Pons (tissue), 1 donor: ENCODE data around the gene RHOBTB3.
"Not testable (repeated sequence)": the region's sequence is repeated elsewhere in the genome, so short reads cannot be mapped to it uniquely, and the experiment has no call there.

ENCODE experiments used
- DNase-seq: peaks from one replicate; pipeline ENCODE4 v3.0.0-alpha.2; 2016; ENCODE audit warnings: low spot score

RHOBTB3 gene

GRCh38 chr5:95821110-95822021, 90.2 kb downstream of the RHOBTB3 start:
- no peak for DNase-seq

DNA sequence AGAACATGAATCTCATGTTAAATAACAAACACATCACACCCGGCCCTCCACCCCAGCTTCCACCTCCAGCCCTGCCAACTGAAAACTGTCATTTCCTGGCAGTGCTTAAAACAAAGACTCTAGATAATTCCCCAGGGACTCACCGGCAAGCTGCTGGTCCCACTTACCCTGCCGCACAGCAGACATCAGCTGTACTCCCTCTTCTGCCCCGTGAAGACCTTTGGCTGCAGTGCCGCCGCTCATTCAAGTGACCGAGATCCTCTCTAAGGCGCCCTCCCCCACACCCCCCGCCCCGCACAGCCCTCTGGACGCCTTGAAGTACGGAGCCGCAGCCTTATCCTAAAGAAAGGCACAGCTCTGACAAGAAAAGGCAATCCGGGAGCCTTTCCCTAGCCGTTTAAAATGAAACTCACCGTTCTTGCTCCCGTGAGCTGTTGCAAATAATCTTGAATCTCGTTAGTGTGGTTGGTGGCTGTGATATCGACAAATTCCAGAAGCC, 91.0 kb downstream of the RHOBTB3 start:
- peak; percentile 45 for DNase-seq

- DNase-seq, result peak; percentile 77
Measured at GRCh38 chr5:95822542-95823181, 91.5 kb downstream of the RHOBTB3 start, which contains the start of gene GLRX. TSS of gene GLRX (minus strand) at chr5:95822726. CDS start at chr5:95822662, 64 bp downstream.

DNA sequence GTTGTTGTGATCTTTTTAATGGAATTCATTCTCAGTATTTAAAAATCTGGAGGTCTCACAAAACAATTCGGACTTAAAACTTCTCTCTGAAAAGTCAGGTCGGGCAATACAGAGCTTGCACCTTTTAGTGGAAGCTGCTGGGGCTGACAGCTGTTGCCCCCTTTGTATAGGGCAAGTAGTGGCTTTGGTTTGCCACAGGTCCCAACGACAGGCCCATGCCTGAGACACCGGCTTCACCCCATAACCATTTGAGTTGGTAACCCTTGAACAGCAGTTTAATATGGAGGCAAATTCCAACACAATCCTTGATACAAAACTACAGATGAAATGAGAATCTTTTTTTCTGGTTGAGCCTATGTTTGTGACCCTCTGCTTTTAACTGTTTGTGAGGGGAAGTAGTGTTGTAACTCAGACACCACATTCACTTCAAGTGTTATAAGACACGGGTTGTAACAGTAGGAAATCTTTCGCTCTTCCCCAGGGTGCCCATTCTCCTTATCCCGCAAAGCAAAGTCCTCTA, 92.1 kb downstream of the RHOBTB3 start:
- no peak for DNase-seq

GRCh38 chr5:95823738-95824609, 92.8 kb downstream of the RHOBTB3 start:
- peak; percentile 59 for DNase-seq

DNA sequence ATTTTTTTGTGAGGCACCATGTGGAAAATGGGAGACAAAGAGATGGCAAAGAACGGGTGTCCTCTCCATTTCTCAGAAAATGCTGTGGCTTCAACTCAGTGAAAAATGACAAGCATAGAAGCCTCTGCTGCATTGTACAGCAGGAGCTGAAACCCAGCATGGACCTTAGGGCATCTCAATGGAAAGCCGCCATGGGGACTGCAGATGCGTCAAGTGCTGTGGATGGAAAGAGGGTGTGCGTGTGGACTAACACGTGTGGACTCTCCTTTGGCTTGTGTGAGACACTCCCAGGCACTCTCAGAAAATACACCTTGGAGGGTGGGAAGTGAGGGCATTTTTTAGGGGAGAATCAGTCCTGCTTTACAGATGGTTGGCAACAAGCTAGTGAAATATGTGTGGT, 93.6 kb downstream of the RHOBTB3 start:
- DNase-seq, result no peak

- no peak for DNase-seq
Measured at GRCh38 chr5:95825495-95825894, 94.4 kb downstream of the RHOBTB3 start.

GRCh38 chr5:95826949-95827891, 96.1 kb downstream of the RHOBTB3 start:
- no peak for DNase-seq

DNA sequence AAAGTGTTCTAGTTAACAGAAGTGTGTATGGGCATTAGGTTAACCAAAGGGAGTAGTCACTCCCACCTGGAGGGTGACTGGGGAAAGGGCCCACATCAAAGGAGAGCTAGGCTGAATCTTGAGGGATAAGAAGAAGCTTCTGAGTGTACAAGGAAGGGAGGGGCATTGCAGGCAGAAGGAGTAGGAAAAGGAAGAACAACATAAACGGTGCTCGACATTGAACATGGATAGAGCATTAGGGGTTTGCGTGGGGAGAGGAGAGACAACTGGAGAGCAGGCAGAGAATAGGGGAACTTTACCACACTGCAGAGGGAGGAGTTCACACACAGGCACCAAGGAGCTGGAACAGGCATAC, 96.7 kb downstream of the RHOBTB3 start:
- DNase-seq, result no peak

DNA sequence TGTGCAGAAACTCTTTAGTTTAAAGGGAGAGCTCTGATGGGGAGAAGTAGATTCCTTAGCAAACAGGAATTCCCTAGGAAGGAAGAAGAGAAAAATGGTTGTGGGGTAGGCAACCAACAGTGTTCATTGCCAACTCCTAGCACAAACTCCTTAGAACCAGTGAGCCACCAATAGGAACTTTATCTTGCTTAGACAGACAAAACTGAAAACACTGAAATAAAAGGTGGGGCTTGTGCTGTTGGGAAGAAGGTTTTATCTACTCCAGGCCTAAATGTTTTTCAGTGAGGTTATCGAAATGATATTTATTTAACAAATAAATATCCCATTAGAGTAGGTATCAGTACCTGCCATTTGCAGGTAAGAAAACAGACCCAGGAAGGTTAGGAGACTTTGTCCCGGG, 99.1 kb downstream of the RHOBTB3 start:
- DNase-seq, result no peak

DNA sequence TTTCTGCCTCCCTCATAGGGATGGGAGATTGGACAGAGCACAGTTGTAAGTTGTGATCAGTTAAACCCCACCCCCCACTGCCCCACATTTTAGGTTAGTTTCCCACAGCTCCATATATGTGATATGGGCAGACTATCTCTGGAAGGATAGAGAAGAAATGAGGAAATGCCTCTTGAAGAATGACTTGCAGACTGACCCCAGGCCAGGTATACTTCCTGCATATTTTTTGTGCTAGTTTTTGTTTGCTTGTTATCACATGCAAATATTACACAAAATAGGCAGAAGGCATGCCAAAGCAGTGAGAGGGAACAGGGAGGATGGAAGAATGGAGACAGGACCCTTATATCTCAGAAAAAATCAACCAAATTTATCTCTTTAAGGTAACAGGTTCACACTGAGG, 101.5 kb downstream of the RHOBTB3 start:
- no peak for DNase-seq

GRCh38 chr5:95835682-95836385, 104.7 kb downstream of the RHOBTB3 start:
- DNase-seq, result no peak

GRCh38 chr5:95836544-95836943, 105.4 kb downstream of the RHOBTB3 start:
- DNase-seq, result no peak

DNA sequence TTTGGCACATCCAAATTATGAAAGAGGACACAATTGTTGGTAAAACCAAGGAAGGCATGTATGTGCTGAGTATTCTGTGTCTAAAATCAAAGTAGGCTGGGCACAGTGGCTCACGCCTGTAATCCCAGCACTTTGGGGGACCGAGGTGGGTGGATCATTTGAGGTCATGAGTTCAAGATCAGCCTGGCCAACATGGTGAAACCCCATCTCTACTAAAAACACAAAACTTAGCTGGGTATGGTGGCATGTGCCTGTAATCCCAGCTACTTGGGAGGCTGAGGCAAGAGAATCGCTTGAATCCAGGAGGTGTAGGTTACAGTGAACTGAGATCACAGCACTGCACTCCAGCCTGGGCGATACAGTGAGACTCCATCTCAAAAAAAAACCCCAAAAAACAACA, 105.8 kb downstream of the RHOBTB3 start:
- not testable (repeated sequence) for DNase-seq

- DNase-seq, result no peak
Measured at GRCh38 chr5:95837492-95837891, 106.4 kb downstream of the RHOBTB3 start.

GRCh38 chr5:95838001-95838520, 106.9 kb downstream of the RHOBTB3 start:
- DNase-seq, result peak; percentile 74

- no peak for DNase-seq
Measured at GRCh38 chr5:95838556-95838955, 107.4 kb downstream of the RHOBTB3 start.

- no peak for DNase-seq
Measured at GRCh38 chr5:95839658-95840057, 108.5 kb downstream of the RHOBTB3 start.

- no peak for DNase-seq
Measured at GRCh38 chr5:95840956-95841705, 110.0 kb downstream of the RHOBTB3 start.
